NCI-H187 (cell line): ENCODE data around the gene PIRT.
"Not testable (repeated sequence)": the region's sequence is repeated elsewhere in the genome, so short reads cannot be mapped to it uniquely, and the experiment has no call there.

ENCODE experiments used
- DNase-seq, 2 experiments: peaks; one replicate each; lab custom pipeline; 2025; lab: John Stamatoyannopoulos, UW

The PIRT gene

DNA sequence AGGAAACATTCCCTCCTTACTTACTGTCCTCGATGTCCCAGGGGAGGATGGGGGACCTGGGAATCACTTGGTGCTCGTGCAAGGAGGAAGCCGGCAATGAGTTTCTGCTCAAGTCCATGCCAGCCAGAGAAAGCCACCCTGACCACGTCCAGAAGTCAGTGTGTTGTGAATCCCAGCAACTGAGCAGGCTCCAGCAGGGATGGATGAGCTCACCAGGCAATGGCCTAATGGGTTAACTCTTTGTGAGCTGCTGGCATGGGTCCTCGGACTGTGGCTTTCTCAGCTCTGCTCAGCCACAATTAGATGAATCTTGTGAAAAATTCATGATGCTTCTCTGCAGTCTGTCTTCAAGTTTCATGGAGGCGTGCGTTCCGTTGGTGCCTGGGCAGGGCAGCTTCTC is at the start of gene PIRT:
PIRT (minus strand) TSS at position 167 of the 400 bp plus-strand sequence. CDS start 12,442 bp downstream, outside the sequence.
- DNase-seq = no peak

DNA sequence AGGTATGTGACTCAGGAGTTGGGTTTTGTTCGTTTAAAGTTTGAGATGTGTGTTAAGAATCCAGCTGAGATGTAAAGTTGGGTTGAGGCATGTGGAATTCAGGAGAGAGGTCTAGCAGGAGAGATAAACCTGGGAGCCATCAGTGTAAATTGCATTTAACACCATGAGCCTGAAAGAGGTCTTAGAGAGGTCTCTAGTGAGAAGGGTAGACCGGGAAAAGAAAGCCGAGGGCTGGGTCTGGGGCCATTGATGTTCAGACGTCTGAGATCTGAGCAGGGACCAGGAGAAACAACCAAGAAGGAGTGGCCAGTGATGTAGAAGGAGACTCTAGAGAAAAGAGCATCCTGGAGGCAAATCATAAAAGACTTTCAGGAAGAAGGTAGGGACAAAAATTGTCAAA is 44.1 kb upstream of the PIRT start:
- no peak for DNase-seq

DNA sequence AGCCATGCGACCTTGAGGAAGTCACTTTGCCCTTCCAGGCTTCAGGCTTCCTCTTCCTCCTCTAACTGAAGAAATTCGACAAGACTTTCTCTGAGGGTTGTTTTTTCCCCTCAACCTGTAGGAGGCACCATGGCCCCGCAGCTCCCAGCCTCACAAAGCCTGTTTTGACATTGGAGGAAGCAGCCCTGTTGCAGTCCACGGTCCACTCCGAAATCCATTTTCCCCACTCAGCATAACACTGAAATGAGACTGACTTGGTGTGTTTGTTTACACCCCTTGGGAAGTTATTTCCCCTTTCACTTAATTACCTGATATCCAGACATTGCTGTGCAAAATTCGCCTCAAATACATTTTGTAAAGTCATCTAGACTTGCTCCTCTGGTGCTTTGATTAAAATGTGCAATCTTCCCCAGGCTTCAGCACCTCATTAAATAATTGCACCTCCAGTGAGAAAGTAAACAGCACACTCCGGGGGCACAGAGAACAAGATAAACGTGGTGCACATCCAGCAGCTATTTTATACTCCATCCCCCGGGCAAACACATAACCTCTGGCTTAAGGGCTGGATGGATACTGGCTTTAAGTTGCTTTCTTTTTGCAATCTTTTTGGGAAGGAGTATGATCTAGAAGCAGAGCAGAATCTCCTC is 41.4 kb upstream of the PIRT start:
- no peak for DNase-seq

DNA sequence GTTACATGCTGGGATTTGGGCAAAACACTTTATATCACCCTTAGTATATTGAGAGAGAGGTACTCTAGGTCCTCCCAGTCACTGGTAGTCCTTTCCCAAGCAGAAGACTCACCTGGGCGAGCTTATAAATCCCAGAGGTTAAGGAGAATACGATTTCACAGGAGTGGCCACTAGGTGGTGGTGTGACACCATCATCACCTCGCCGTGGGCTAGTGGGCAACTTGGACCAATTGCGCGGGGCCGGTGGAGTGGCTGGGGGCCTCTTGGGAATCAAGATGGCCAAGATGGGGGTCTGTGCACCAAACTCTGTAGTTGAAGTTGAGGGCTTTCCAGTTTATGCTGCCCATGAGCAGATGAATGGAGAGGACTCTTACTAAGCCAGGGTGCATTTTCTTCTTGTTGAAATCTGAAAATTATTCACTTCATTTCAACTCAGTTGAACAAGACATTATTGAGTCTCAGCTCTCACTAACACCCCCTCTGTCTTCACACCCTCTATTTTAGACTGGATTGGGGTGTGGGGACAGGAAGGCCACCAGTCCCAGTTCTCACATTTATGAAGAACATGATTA is 38.2 kb upstream of the PIRT start:
- DNase-seq = no peak

DNA sequence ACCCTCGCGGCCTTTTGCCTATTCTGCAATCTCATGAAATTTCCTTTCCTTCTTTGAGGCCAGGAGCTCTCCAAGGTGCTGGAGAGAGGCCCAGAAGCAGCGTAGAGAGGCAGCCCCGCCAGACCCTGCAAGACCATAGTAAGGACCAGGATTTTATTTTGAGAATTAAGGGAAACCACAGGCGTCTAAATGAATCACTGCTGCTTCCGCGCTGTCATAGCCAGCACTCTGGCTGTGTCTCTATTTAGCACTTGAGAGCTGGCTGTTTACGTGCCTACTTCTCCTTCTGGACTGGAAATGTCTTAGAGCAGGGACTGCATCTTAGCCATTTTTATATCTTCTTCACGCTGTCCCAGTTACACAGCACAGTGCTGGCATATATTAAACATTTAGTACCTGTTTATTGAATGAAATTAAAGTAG is 37.6 kb upstream of the PIRT start:
- no peak for DNase-seq

DNA sequence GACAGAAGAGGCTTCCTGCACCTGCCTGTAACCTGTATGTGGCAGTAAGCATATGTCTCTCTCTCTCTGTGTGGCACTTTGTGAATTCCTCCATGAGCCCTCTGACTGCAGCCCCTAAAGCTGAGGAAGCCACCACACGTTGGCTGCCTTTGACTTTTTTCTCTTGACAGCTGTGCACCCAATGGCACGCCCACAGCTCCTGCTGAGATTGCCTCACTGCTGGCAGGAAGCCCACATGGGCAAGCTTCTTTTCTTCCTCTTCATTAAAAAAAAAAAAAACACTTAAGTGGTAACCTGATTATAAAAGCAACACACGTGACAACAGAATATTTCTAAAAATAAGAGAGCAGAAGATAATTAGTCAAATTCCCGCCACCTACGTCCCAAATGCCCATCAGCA is 34.0 kb upstream of the PIRT start:
- no peak for DNase-seq

DNA sequence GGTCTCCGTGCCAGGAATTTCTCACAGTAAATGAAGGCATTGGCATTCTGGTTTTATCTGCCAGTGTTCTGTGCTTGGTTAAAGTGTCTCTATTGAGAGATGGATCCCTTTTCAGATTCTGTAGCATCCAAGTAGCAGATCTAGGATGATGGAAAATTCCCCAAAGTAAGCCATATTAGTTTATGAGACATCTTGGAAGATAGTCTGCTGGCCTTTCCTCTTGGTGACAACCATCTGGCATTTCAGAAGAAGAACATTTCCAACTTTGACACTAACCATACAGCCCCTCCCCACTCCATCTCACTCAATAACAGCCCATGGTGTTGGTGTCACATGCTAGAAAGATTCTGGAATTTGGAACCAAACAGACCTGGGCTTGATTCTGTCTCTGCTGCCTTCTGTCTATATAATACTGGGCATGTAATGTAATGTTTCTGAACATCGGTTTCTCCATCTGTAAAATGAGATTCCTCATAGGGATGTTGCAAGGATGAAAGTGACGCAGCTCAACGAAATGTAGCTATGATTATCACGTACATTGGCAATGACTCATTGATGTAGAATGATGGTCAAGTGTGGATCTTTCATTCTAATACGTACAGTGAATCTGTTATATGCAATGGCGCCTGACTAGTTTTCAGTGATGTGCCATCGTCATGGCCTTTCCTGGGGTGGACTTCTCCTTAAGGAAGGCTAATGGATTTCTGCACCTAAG is 32.6 kb upstream of the PIRT start:
- DNase-seq = no peak

DNA sequence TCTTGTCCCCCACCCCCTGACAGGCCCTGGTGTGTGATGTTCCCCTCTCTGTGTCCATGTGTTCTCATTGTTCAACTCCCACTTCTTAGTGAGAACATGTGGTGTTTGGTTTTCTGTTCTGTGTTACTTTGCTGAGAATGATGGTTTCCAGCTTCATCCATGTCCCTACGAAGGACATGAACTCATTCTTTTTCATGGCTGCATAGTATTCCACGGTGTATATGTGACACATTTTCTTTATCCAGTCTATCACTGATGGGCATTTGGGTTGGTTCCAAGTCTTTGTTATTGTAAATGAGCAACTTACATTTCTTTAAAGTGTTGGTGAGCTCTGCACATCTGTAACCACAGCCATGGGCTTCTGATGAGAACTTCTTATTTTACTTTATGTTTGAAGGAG is 30.9 kb upstream of the PIRT start:
- DNase-seq = not testable (repeated sequence)

DNA sequence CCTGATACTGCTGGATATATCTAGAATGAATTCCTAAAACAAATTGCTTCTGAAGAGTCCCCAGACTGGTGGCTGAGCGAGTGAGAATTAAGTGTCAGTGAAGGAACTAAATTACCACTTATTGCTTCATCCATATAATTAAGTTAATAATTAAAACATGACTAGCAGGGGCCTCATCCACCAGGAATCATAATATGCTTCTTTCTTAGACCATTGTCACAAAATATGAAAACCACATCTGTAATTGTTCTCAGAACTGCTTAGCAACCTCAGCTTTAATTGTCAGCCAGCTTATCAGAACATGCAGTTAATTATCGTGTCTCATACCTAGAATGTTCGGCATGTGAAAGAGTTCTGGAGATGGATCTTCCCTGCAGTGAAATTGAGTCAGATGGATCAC is 21.2 kb upstream of the PIRT start:
- DNase-seq = no peak

DNA sequence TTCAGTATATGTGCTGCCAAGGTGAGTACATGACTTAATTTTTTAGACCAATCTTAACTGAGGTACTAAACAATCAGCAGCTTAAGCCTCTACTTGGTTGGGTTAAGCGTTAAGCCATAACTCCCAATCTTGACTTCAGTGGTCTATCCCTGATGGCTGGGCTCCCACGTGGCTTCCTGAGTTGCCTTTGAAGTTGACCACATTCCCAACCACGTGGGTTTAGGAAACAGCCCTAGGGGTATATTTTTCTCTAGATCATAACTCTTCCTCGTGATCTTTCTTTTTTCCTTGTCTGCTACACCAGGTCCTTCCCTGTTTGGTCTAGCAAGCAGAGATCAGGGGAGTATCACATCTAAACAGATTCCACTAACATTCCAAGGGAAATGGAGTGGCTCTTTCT is 20.1 kb upstream of the PIRT start:
- DNase-seq = no peak

DNA sequence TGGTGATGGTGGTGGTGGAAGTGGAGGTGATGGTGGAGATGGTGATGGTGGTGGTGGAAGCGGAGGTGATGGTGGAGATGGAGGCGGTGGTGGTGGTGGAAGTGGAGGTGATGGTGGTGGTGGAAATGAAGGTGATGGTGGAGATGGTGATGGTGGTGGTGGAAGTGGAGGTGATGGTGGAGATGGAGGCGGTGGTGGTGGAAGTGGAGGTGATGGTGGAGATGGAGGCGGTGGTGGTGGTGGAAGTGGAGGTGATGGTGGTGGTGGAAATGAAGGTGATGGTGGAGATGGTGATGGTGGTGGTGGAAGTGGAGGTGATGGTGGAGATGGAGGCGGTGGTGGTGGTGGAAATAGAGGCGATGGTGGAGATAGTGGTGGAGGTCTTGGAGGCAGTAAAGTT is 8.7 kb upstream of the PIRT start:
- not testable (repeated sequence) for DNase-seq

DNA sequence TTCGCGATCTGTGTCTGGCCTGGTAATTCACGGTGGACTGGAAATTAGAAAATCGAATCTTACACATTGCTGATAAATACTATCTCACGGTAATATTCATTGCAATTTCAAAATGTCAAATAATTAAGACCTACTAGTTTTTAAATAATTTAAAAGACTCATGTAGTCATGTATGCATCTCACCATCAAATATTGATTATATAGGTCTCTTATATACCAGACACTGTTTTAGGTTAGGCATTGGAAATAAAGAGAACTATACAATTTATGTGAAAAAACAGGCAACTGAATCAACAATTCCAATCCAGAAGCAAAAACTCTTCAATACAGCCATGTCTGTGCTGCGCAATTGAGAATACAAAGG is 7.5 kb upstream of the PIRT start:
- DNase-seq = no peak

DNA sequence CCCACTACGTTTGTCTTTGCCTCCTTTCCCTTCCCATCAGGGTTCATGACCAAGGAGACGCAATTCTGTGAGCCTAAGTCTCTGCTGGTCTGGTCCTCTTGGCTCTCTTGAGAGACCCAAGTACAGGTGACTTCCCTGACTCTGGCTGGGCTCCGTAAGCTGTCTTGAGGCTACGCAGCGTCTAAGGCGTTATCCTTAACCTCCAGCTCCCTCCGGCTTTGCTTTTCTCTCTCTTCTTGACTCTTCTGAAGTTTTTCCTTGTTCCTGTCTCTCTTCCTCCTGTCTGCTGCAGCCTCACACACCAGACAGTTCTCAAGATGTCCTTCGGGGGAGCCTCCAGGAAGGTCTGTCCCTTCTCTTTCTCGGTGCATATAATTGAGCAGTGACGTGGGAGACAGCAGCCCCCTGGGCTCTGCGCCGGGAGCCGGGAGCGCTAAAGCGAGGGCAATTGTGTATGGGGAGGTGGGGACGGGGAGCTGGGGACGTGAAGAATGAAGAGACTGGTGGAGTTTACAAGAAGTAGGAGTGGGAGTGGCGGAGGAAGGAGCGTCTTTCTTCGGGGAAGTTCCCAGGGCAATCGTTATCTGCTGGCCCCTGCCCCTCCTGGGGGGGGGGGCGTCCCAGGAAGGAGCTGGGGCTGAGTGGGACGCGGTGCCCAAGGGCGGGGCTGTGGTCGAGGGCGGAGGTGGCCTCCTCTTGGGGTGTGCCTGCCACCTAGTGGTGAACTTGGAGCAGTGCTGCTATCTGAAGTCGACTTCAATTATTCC is 6.9 kb upstream of the PIRT start:
- no peak for DNase-seq

DNA sequence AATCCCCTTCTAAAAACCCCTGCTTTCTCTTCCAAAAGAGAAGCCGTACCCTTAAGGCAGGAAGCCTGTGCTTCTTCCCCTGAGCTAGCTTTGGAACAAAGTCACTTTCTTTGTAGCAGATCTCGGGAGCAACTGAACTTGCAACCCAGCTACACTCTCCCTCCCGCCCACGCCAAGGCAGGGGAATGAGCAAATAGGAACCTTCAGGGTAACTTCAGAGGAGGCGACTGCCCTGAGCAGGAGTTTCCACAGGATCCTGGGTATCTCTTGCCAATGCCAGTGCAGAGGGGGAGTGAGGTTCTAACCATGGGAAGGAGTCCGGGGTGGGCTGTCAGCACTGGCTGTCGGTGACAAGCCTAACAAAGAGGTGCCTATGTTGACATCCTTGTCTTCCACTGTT is 5.9 kb upstream of the PIRT start:
- no peak for DNase-seq

DNA sequence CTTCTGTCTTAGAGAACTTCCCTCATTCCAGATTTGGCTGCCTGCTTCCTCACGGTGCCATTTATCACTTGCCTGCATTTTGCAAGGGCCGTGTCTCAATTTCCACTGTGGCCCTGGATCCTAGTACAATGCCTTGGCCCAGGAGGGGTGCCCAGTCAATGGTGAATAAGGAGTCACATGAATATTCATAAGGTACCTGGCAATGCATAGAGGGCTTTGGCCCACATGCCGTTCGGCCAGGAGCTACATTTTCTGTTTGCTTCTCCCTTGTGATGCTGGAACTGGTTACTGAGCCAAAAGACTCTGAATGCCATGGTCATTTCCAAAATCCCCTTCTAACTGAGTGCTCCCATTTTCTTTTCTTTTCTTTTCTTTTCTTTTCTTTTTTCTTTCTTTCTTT is 4.8 kb upstream of the PIRT start:
- DNase-seq = no peak

DNA sequence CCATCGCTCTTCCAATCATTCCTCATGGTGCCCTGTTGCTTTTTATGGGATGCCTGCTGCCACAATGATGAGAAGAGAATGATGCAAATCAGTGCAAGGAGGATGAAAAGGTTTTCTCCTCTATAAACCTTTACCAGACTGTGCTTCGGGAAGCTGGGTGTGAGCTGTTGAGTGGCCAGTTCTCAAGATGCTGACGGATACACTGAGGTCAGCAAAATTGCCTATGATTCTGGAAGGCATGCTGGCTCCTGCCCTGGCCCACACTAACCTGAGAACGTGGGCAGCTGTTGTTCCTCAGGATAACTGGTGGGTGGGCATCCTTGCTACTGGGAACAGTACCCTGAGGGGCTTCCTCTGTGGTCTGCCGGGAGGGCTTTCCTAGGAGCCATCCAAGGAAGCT is 795 bp upstream of the PIRT start:
- no peak for DNase-seq

DNA sequence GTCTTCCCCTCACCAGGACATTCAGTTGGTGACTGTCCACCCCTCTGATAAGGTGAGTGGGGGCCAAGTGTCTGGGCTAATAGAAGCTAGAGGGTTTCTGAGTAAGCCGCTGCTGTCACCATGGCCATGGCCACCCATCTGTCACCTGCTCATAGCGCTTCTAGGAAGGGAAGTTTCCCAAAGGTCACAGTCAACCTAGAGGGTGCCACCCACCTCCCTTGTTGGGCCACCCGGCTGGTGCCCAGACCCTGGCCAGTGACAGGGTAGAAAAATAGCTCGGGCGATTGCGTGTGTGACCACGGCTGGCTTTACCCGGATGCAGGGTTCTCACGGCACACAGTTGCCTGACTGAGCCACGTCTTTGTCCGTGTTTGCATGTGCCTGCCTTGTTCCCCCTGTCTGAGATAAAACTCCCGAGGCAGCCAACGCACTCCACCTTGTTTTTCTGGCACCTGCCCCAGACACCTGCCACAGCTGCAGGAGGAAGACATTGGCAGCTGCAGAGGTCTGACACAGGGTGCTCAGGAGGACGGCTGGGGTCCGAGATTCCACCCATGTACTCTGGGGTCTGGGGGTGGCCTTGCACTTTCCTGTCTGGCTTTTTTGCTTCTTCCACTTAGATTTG is 809 bp downstream of the PIRT start:
- no peak for DNase-seq

DNA sequence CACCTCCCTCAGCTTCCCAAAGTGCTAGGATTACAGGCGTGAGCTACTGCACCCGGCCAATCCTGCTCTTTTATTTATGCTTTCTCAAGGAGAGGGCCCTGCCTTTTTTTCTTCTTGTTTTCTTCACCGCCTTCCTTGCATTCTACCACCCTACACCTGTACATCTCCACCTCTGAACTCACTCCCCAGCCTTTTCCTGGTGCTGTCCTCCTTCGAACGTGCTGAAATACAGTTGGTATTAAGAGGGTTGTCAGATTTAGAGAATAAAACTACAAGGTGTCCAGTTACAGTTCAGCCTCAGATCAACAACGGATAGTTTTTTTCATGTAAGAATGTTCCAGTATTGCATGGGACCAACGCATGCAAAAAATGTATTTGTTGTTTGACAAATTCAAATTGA is 1.7 kb downstream of the PIRT start:
- no peak for DNase-seq

DNA sequence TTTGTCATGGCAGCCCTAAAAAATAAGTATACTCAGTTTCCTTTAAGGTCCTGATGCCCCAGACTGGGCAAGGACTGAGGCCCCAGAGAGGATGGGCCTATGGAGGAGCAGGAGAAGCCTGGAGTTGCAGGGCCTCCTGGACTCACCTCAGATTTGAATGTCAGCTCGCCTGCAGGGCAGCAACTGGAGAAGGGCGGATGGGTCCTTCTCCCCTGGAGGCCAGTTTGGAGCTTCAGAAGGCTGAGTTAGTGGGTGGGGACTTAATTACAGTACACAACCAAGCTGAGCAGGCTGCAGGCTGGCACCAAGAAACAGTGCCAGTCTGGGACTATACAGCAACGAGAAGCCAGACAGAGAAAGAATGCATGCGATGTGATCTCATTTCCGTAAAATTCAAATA is 6.2 kb downstream of the PIRT start:
- no peak for DNase-seq

DNA sequence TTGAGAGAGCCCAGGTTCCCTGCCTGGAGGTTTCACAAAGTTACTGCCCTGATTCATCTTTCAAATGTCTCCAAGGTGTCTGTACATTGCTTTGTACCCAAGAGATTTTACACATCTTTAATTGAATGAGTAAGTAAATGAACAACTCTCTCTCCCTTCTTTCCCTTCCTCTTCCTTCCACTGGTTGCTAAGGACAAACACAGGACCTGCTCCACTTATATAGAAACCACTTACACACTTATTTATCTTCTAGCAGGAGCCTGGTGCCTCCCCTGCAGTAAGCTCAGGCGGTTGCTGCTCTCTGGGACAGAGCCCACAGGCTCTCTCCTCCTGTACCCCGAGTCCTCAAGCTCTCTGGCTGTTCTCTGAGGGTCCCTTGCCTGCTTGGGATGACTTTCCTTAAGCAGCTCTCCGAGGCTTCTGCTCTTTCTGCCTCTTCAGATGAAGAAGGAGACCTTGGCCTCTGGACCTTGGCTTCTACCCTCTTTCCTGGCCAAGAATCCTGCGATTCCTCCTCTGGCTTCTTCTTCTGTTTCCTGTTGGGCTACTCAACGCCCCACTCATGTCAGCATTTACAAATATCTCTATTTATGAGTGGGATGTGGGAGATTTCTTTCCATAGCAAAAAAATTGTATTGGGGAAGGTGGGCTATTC is 9.9 kb downstream of the PIRT start:
- no peak for DNase-seq

DNA sequence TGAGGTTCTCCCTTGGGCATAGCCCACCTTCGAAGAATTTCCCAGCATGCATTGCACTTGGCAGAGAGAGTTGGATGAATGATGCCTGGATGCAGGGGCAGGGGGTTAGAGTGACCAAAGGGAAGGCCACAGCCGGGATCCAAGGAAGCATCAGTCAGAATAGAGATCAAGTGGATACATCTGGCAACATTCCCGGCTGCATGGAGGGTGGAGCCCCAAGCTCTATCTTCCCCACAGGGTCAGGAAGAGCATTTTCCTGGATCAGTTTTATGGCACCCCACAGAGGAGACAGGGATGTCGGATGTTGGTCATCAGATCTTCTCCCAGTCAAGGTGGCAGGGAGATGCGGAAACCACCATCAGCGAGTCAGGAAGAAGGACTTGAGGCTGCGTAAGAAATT is 13.0 kb downstream of the PIRT start:
- DNase-seq = no peak

DNA sequence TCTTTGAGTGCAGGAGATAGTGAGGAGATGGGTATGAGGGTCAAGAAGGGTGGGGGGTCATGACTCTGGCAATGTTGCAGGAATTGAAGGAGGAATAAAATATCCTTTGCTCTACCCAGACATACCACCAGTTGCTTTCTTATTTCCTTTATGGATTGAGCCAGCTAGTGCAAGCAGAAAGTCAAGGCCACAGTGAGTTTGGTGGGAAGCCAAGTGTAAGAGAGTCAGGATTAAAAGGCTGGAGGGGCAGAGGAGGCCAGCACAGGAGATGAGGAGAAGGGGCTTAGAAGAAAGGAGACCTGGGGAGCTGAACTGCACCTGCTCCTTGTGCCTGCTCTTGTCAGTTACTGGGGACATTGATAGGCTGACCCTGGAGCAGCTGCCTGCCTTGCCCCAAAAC is 16.1 kb downstream of the PIRT start:
- DNase-seq = no peak
